Duodenal mucosa (tissue), 2 donors: ENCODE measurements around the gene LRP1.
"Not testable (repeated sequence)": the region's sequence is repeated elsewhere in the genome, so short reads cannot be mapped to it uniquely, and the experiment has no call there.

Experiments
- H3K27ac ChIP-seq: one replicate; pipeline ENCODE4 v1.7.0; 2013; ENCODE audit warnings: low read depth, low read length
- H3K27me3 ChIP-seq, 2 donors: one replicate each; pipeline ENCODE4 v1.7.0; 2013; ENCODE audit warnings: low read length in 2 of 2, control low read depth in 1 of 2; ENCODE audit not compliant: insufficient read depth in 2 of 2, control insufficient read depth in 1 of 2
- H3K36me3 ChIP-seq, 2 donors: one replicate each; pipeline ENCODE4 v1.7.0; 2013; ENCODE audit warnings: low read length in 2 of 2, control low read depth in 1 of 2; ENCODE audit not compliant: insufficient read depth in 2 of 2, control insufficient read depth in 1 of 2
- H3K4me1 ChIP-seq, 2 donors: one replicate each; pipeline ENCODE4 v1.7.0; 2013; ENCODE audit warnings: low read length in 2 of 2, control low read depth in 1 of 2; ENCODE audit not compliant: insufficient read depth in 2 of 2, control insufficient read depth in 1 of 2
- H3K4me3 ChIP-seq, 2 donors: one replicate each; pipeline ENCODE4 v1.7.0; 2013; ENCODE audit warnings: low read length in 2 of 2, low read depth in 1 of 2
- H3K9ac ChIP-seq, 2 donors: one replicate each; pipeline ENCODE4 v1.7.0; 2013; ENCODE audit warnings: low read length in 2 of 2, low read depth in 1 of 2
- H3K9me3 ChIP-seq, 2 donors: one replicate each; pipeline ENCODE4 v1.7.0; 2013; ENCODE audit warnings: low read length in 2 of 2, control low read depth in 1 of 2; ENCODE audit not compliant: control insufficient read depth in 1 of 2

Gene LRP1

DNA sequence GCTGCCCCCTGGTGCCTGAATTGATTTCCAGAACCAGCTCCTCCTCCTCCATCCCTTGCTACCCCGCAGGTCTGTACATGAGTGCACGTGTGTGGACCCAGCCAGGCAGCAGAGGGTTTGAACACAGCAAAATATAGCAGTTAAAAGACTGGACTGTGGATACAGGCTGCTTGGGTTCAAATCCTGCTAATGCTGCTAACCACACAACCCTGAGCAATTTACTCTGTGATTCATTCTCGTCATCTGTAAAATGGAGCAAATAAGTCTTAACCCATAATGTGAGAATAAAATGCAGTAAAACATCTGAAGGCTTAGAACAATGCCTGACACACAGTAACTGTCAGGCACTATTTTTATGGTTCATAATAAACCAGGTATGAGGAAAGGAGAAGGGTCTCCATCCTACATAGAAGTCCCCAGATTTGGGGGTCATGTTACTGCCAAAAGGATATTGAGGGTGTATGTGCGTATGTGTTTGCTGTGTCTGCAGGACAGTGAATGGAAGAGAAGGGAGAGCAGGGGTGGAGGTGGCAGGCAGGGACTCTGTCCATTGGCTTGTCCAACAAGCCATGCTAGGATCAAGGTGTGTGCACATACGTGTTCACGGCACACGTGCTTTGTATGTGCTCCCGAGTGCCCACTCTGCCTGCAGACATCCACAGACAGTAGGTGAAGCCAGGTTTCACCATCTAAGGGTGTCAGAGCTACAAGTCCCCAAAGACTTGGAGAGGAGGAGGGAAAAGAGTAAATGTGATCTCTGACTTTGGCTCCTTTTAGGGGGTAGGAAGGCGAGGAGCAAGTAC lies 15.6 kb upstream of the LRP1 start:
- peaks cover 20 to 26% of the 10 kb centered on the region in 2 donors for H3K4me1 ChIP-seq
- no peaks in the 10 kb centered on the region for H3K27me3 ChIP-seq
- H3K4me3 ChIP-seq = peak overlapping the region; percentile 73 to 98
- peak overlapping the region in 1 of 2 donors; percentile 98 for H3K9ac ChIP-seq
- H3K9me3 ChIP-seq = no peaks in the 10 kb centered on the region
- H3K36me3 ChIP-seq = peaks cover 7% of the 10 kb centered on the region in 2 donors
- H3K27ac ChIP-seq = peak overlapping the region; percentile 99

DNA sequence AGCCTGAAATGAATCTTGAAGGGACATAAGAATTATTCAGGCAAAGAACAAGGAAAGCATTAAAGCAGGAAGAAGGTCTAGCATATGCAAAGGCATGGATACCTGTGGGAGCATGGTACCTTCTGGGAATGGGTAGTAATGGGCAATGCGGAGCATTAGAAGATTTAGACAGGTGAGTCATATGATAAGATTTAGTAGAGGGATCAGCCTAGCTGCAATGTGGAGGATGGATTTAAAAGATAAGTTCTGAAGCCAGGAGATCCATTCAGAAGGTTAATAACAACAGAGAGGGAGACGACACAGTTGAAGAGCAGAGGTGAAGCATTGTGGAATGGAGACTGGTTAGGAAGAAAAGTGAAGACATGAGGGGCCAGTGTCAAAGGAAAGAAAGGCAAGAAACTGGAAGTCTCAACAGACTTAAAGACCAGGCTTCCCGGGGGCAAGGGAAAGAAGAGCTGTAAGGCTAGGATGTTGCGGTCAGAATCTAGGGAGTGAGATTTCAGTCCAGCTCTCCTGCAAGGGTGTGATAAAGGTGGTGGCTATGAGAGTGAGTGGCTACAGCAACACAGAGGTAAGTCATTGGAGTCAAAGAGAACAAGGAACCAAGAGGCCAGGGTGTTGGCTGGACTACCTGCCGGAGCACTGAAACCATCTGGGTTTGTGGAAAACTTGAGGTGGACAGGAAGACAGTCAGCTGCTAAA lies 11.6 kb upstream of the LRP1 start:
- no peaks in the 10 kb centered on the region for H3K36me3 ChIP-seq
- no peaks in the 10 kb centered on the region for H3K27me3 ChIP-seq
- no peaks in the 10 kb centered on the region for H3K9me3 ChIP-seq
- no peak overlapping the region for H3K4me3 ChIP-seq
- H3K9ac ChIP-seq = no peak overlapping the region
- H3K4me1 ChIP-seq = peaks cover 4 to 5% of the 10 kb centered on the region in 2 donors
- H3K27ac ChIP-seq = no peak overlapping the region

GRCh38 chr12:57118711-57119271 lies 9.5 kb upstream of the LRP1 start:
- Histone ChIP-seq H3K4me1 (peaks cover 0 to 4% of the 10 kb centered on the region in 2 donors), H3K27ac (no peak overlapping the region)

GRCh38 chr12:57119294-57120085 lies 8.8 kb upstream of the LRP1 start:
- Histone ChIP-seq H3K9me3 (no peaks in the 10 kb centered on the region), H3K27ac (no peak overlapping the region), H3K4me1 (peaks cover under 1 to 4% of the 10 kb centered on the region in 2 donors), H3K9ac (no peak overlapping the region), H3K27me3 (no peaks in the 10 kb centered on the region), H3K36me3 (no peaks in the 10 kb centered on the region), H3K4me3 (no peak overlapping the region)

More at GRCh38 chr12:57118711-57119271, 9.5 kb upstream of the LRP1 start:
- no peak overlapping the region for H3K4me3 ChIP-seq
- no peaks in the 10 kb centered on the region for H3K36me3 ChIP-seq
- H3K27me3 ChIP-seq = no peaks in the 10 kb centered on the region
- no peak overlapping the region for H3K9ac ChIP-seq
- no peaks in the 10 kb centered on the region for H3K9me3 ChIP-seq

DNA sequence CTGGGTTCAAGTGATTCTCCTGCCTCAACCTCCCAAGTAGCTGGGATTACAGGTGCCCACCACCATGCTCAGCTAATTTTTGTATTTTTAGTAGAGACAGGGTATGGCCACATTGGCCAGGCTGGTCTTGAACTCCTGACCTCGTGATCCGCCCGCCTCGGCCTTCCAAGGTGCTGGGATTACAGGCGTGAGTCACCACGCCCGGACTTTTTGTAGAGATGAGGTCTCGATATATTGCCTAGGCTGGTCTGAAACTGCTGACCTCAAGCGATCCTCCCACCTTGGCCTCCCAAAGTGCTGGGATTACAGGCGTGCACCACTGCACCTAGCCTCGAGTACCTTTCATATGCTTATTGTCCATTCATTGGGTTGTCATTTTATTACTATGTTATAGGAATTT lies 7.6 kb upstream of the LRP1 start:
- H3K9me3 ChIP-seq, H3K27ac ChIP-seq, H3K9ac ChIP-seq, H3K27me3 ChIP-seq, H3K4me3 ChIP-seq, H3K36me3 ChIP-seq, H3K4me1 ChIP-seq: not testable (repeated sequence)

DNA sequence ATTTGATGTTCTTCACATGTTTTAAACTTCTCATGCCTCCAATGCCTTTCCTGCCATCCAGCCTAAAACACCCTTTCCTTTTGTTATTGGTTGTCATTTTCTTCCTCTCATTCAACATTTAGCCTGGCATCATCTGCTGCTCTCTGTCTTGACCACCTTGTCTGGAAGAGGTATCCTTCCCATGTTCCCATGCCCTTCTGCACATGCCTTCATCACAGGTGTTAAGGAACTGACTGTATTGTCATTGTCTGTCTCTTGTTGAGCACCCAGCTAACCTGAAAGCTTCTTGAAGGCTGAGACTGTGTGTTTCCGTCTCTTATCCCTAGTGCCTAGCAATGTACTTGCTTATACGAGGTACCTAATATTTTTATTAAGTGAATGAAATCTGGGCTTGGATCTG lies 4.5 kb upstream of the LRP1 start:
- no peak overlapping the region for H3K4me3 ChIP-seq
- H3K27ac ChIP-seq = no peak overlapping the region
- peaks cover 10 to 13% of the 10 kb centered on the region in 2 donors for H3K4me1 ChIP-seq
- no peaks in the 10 kb centered on the region for H3K9me3 ChIP-seq
- no peaks in the 10 kb centered on the region for H3K27me3 ChIP-seq
- no peaks in the 10 kb centered on the region for H3K36me3 ChIP-seq
- H3K9ac ChIP-seq = no peak overlapping the region

- peaks cover 10 to 13% of the 10 kb centered on the region in 2 donors for H3K4me1 ChIP-seq
- no peak overlapping the region for H3K9ac ChIP-seq
- H3K36me3 ChIP-seq = no peaks in the 10 kb centered on the region
- no peaks in the 10 kb centered on the region for H3K9me3 ChIP-seq
- H3K27ac ChIP-seq = no peak overlapping the region
- H3K4me3 ChIP-seq = no peak overlapping the region
- H3K27me3 ChIP-seq = no peaks in the 10 kb centered on the region
These were observed 3.9 kb upstream of the LRP1 start for GRCh38 chr12:57124261-57124877.

DNA sequence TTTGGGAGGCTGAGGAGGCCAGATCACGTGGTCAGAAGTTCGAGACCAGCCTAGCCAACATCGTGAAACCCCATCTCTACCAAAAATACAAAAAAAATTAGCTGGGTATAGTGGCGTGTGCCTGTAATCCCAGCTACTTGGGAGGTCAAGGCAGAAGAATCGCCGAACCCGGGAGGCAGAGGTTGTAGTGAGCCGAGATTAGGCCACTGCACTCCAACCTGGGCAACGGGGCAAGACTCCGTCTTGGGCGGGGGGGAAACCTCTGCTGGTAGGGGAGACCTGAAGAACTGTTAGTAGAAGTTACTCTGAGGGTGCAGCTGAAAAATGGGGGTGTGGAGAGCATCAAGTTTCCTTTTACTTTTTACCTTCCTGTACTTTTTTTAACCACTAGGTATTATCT lies 2.2 kb upstream of the LRP1 start:
- no peak overlapping the region for H3K27ac ChIP-seq
- no peaks in the 10 kb centered on the region for H3K9me3 ChIP-seq
- H3K27me3 ChIP-seq = no peaks in the 10 kb centered on the region
- peaks cover 27 to 30% of the 10 kb centered on the region in 2 donors for H3K4me1 ChIP-seq
- H3K4me3 ChIP-seq = no peak overlapping the region
- no peaks in the 10 kb centered on the region for H3K36me3 ChIP-seq
- no peak overlapping the region for H3K9ac ChIP-seq

DNA sequence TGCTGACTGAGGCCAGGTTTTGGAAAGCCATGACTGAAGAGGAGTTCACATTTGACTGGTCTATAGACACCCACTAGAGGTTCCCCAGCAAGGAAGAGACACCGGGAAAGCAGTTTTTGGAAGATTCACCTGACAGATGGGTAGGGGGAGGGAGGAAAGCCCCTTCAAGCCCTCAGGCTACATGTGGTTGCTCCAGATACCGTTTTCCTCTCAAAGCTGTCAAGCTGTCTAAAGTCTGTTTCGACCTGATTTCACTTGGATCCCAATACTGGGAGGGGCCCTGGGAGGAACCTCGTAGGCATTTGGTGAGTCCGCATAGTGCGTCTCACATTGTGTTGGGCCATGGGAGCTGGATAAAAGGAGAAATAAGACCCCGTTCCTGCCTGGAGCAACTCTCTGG lies 1.7 kb upstream of the LRP1 start:
- H3K36me3 ChIP-seq = no peaks in the 10 kb centered on the region
- H3K27me3 ChIP-seq = no peaks in the 10 kb centered on the region
- H3K4me3 ChIP-seq = peak overlapping the region; percentile 82 to 89
- H3K9me3 ChIP-seq = no peaks in the 10 kb centered on the region
- peak overlapping the region; percentile 49 for H3K27ac ChIP-seq
- peaks cover 30 to 35% of the 10 kb centered on the region in 2 donors for H3K4me1 ChIP-seq
- peak overlapping the region; percentile 73 to 89 for H3K9ac ChIP-seq
